ENCODE measurements around the gene TBCD.

Gene TBCD

GRCh38 chr17:82896071-82897000 lies 144.5 kb downstream of the TBCD start:
- H3K27ac ChIP-seq, result peak overlapping the region; percentile 100
- TF ChIP-seq CTCF (conservative IDR thresholded peaks at IDR 0.05), result no peak

DNA sequence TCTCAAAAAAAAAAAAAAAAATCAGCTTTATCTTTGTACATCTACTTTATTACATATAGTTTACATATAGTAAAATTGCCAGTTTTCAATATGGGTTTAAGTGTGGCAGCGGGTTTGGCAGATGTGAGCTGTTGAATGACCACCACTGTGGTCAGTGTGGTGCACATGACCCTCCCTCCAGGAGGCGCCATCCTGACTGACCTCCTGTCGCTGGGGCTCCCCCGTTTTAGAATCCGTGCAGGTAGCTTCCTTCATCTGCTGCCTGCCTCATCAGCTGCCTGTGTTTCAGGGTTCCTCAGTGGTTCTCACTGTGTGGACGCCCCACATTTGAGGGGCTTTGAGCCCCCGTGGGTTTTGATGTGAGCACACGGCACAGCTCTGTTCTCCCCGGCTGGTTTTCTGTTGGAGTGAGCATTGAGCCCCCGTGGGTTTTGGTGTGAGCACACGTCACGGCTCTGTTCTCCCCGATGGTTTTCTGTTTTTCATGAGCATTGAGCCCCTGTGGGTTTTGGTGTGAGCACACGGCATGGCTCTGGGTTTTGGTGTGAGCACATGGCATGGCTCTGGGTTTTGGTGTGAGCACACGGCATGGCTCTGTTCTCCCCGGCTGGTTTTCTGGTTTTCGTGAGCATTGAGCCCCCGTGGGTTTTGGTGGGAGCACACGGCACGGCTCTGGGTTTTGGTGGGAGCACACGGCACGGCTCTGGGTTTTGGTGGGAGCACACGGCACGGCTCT lies 145.8 kb downstream of the TBCD start:
- peak overlapping the region; percentile 100; the same call in 1 of the 2 replicates for H3K27ac ChIP-seq
- TF ChIP-seq CTCF (conservative IDR thresholded peaks at IDR 0.05), result no peak

GRCh38 chr17:82898976-82899514 lies 147.2 kb downstream of the TBCD start:
- no peak for TF ChIP-seq CTCF (conservative IDR thresholded peaks at IDR 0.05)
- H3K27ac ChIP-seq, result no peak overlapping the region

- no peak for TF ChIP-seq CTCF (conservative IDR thresholded peaks at IDR 0.05)
- H3K27ac ChIP-seq, result peak overlapping the region; percentile 7; the same call in 1 of the 2 replicates
Observed at GRCh38 chr17:82899941-82900340, 148.1 kb downstream of the TBCD start.

DNA sequence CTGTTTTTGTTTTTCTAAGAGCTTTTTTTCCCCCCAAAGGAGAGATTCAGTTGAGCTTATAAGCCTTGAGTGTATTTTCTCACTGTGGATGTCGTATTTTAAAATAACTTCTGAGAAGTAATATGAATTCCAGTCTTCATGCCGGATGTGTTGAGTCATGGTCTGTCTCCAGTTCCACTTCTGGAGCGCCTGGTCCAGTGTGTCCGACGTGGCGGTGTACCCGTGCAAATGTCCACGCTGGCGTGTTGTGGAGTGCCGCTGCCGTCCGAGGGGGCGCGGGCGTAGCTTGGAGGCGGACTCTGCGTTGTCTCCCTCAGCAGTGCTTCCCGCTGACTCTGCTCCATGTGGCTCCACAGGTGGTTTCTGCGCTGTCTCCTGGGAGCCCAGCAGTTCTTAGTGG lies 148.9 kb downstream of the TBCD start:
- no peak for TF ChIP-seq CTCF (conservative IDR thresholded peaks at IDR 0.05)

GRCh38 chr17:82901356-82901755 lies 149.5 kb downstream of the TBCD start:
- no peak for TF ChIP-seq CTCF (conservative IDR thresholded peaks at IDR 0.05)
- no peak overlapping the region for H3K27ac ChIP-seq

More for the DNA sequence above, 148.9 kb downstream of the TBCD start:
- no peak overlapping the region for H3K27ac ChIP-seq

DNA sequence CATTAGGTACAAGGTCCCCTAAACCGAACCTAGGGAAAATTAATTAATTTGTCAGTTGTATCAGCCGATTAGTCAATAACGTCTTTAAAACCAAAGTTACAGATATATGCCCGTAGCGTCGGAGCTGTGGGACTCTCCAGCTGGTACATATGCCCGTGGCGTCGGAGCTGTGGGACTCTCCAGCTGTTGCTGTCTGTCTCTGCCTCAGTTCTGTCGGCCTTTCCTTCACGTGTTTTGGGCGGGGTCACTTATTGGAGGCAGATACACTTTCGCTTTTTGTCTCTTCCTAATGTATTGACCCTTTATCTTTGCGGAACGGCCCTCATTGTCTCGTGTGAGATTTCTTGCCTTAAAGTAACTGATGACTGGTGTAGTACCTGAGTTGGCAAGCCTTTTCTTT lies 150.0 kb downstream of the TBCD start:
- H3K27ac ChIP-seq, result no peak overlapping the region
- no peak for TF ChIP-seq CTCF (conservative IDR thresholded peaks at IDR 0.05)

Measured in VCaP (cell line).